ENCODE measurements around the gene HCRTR1. TPM values are rescaled to one million over a fixed set of nuclear protein-coding genes. Genes with fewer than 3 reads are reported as not detected.

Gene HCRTR1
- total and polyA plus RNA-seq, 2 of the 8 experiments (the other 6 are each of a cell fraction or from before 2014, with no cell fraction given) = 0.35 to 0.39 TPM

- TF ChIP-seq CBX8 (IDR thresholded peaks at IDR 0.05; ENCODE audit: borderline replicate concordance, low read depth, low read length) (no peak), FOSL1 (IDR thresholded peaks at IDR 0.05; ENCODE audit: insufficient read depth, low read depth, low read length) (no peak), SIX5 (IDR thresholded peaks at IDR 0.05; ENCODE audit: low read depth, low read length) (no peak), EZH2 (IDR thresholded peaks at IDR 0.05; ENCODE audit: low read depth, low read length, severe bottlenecking) (no peak)
Measured at GRCh38 chr1:31580513-31580870, 37.0 kb upstream of the HCRTR1 start (continued).
